OCI-LY7 (cell line): ENCODE measurements around the gene RAD51B. TPM values are rescaled to one million over a fixed set of nuclear protein-coding genes. Genes with fewer than 3 reads are reported as not detected.

ENCODE experiments used
- BruUV-seq: library from RNA; stranded (reverse); fragments of 400-500 nt; replicated peaks from 2 replicates; lab custom pipeline; 2021; lab: Mats Ljungman, UMichigan
- CTCF ChIA-PET: fragments of 300-600 bp; sonication (Branson Sonifier 250); formaldehyde crosslinking; loops from one replicate; lab custom pipeline; 2022; ENCODE audit warnings: antibody characterized with exemption; ENCODE audit not compliant: unreplicated experiment; lab: Charles Lee
- POLR2A ChIA-PET: fragments of 300-600 bp; sonication (Branson Sonifier 250); formaldehyde crosslinking; loops from one replicate; lab custom pipeline; 2022; ENCODE audit warnings: antibody characterized with exemption; lab: Charles Lee
- DNase-seq: peaks from one replicate; pipeline ENCODE4 v3.0.0-alpha.2; 2015; ENCODE audit warnings: low spot score
- H2AFZ ChIP-seq: fragments of 200-600 bp; sonication (generic), shearing (Covaris generic); 2 replicates; pipeline ENCODE4 v1.6.1; 2014; ENCODE audit warnings: mild to moderate bottlenecking, antibody characterized with exemption, low read length, moderate library complexity
- H3K27ac ChIP-seq: fragments of 200-600 bp; sonication (generic); 2 replicates; pipeline ENCODE4 v1.5.1; 2014; ENCODE audit warnings: mixed run types, low read depth, mild to moderate bottlenecking, moderate library complexity, low read length, inconsistent platforms; ENCODE audit not compliant: poor library complexity, severe bottlenecking
- H3K36me3 ChIP-seq: fragments of 200-600 bp; sonication (generic); 2 replicates; pipeline ENCODE4 v1.6.1; 2014; ENCODE audit warnings: mild to moderate bottlenecking, antibody characterized with exemption, low read length, moderate library complexity, mixed read lengths; ENCODE audit not compliant: insufficient read depth
- H3K4me1 ChIP-seq: fragments of 200-600 bp; sonication (generic); 2 replicates; pipeline ENCODE4 v1.5.1; 2014; ENCODE audit warnings: mild to moderate bottlenecking, low read length; ENCODE audit not compliant: insufficient read depth, poor library complexity, severe bottlenecking
- H3K4me2 ChIP-seq: fragments of 200-600 bp; sonication (generic); 2 replicates; pipeline ENCODE4 v1.6.1; 2014; ENCODE audit warnings: mild to moderate bottlenecking, low read length
- H3K4me3 ChIP-seq: fragments of 200-600 bp; sonication (generic); 2 replicates; pipeline ENCODE4 v1.5.1; 2014; ENCODE audit warnings: mild to moderate bottlenecking, low read depth, low read length; ENCODE audit not compliant: poor library complexity, severe bottlenecking
- H3K79me2 ChIP-seq: fragments of 200-600 bp; sonication (generic); 2 replicates; pipeline ENCODE4 v1.6.1; 2016; ENCODE audit warnings: low read depth, mild to moderate bottlenecking, low read length, moderate library complexity, mixed read lengths; ENCODE audit not compliant: insufficient read depth
- H3K9me2 ChIP-seq: fragments of 200-600 bp; sonication (generic); 2 replicates; pipeline ENCODE4 v1.6.1; 2016; ENCODE audit warnings: mild to moderate bottlenecking, low read length, mixed read lengths; ENCODE audit not compliant: insufficient read depth
- H3K9me3 ChIP-seq: fragments of 200-600 bp; sonication (generic); 2 replicates; pipeline ENCODE4 v1.6.1; 2014; ENCODE audit warnings: mild to moderate bottlenecking, mixed run types, low read length, mixed read lengths
- H4K20me1 ChIP-seq: fragments of 200-600 bp; sonication (generic); 2 replicates; pipeline ENCODE4 v1.6.1; 2014; ENCODE audit warnings: mild to moderate bottlenecking, antibody characterized with exemption, low read length, moderate library complexity, mixed read lengths; ENCODE audit not compliant: insufficient read depth
- EZH2phosphoT487 ChIP-seq: fragments of 200-600 bp; sonication (generic); IDR thresholded peaks from 2 replicates; pipeline ENCODE4 v1.6.1; 2018; ENCODE audit warnings: low read depth, borderline replicate concordance, mild to moderate bottlenecking, mixed run types, antibody characterized with exemption, low read length, moderate library complexity, mixed read lengths
- intact Hi-C: fragments of 100-400 bp; cut with micrococcal nuclease; formaldehyde crosslinking; loops from one replicate; pipeline ENCODE4 v1.10.0; 2022; ENCODE audit not compliant: unreplicated experiment
- total RNA-seq, 2 experiments: library from RNA; depleted of rRNA in 1 of 2; stranded (reverse); fragments of >200 nt in 1 of 2; shearing (Covaris generic) in 1 of 2; gene quantifications; 2 replicates each; pipeline ENCODE4 v1.2.3, GENCODE V29; 2014 to 2022
- TF ChIP-seq, protein P1 (sequence below): fragments of 200-600 bp; sonication (generic); conservative IDR thresholded peaks from 2 replicates; pipeline ENCODE4 v1.5.1; 2014; ENCODE audit warnings: mild to moderate bottlenecking, antibody characterized with exemption, low read length, moderate library complexity, mixed read lengths

Gene RAD51B
- total RNA-seq, 2 experiments from 2014 or later, result 41.4 to 89.9 TPM

DNA sequence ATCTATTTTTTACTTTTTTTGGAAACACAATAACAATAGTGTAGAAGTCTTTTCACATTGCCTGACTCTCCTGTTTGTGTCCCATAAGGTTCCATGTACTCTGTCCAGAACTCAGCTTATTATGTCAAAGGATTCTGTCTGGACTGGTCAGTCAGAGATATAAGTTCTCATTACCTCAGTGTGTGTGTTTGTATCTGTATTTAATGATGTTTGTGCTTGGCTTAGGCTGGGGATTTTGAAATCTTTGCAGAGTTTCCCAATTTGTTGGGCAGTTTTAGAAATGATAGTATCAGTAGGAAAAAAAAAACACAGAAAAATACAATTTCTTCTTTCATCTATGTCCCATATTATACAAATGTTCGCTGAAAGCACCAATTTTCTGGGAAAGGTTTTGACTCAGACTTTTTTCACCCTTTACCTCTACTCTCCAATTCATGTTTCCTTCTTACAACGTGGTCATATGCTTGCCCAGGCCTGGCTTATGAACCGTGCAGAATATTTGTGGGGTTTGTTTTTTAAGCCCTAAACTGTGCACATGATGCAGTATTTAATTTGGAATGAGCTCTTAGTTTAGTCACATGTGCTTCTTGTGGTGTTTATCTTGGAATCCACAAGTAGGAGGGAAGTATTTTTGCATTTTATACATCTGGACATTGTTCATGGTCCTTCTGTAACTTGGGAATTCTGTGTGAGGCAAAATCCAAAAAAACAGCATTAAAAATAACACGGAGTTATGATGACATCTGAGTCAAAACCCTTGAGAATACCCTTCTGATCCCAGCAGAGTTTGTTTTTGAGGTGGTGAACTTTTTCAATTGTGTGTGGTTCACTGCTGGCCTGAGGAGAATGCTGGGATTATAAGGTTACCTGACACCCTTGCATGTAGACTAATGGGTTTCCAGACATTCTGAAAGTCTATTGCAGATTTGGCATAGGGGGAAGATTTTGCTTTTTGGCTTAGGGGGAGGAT is 121.2 kb downstream of the RAD51B start:
- ChIA-PET CTCF (no interaction called here), POLR2A (no interaction called here)
- TF ChIP-seq EZH2phosphoT487, result no peak
- TF ChIP-seq, protein P1, sequence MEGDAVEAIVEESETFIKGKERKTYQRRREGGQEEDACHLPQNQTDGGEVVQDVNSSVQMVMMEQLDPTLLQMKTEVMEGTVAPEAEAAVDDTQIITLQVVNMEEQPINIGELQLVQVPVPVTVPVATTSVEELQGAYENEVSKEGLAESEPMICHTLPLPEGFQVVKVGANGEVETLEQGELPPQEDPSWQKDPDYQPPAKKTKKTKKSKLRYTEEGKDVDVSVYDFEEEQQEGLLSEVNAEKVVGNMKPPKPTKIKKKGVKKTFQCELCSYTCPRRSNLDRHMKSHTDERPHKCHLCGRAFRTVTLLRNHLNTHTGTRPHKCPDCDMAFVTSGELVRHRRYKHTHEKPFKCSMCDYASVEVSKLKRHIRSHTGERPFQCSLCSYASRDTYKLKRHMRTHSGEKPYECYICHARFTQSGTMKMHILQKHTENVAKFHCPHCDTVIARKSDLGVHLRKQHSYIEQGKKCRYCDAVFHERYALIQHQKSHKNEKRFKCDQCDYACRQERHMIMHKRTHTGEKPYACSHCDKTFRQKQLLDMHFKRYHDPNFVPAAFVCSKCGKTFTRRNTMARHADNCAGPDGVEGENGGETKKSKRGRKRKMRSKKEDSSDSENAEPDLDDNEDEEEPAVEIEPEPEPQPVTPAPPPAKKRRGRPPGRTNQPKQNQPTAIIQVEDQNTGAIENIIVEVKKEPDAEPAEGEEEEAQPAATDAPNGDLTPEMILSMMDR, result no peak
- Histone ChIP-seq H4K20me1 (no peaks in the 10 kb centered on the region), H3K27ac (no peak overlapping the region), H3K36me3 (no peaks in the 10 kb centered on the region), H3K4me1 (no peaks in the 10 kb centered on the region), H3K4me3 (no peak overlapping the region), H3K9me3 (no peaks in the 10 kb centered on the region), H3K4me2 (no peak overlapping the region), H2AFZ (no peak overlapping the region), H3K9me2 (no peaks in the 10 kb centered on the region), H3K79me2 (no peaks in the 10 kb centered on the region)
- intact Hi-C loops, result loop anchor here (5.0 kb wide), 2 partner anchors 103 to 902 kb away; no protein-coding TSS in a partner anchor
- BruUV-seq, result no TSS peak
- no peak for DNase-seq

DNA sequence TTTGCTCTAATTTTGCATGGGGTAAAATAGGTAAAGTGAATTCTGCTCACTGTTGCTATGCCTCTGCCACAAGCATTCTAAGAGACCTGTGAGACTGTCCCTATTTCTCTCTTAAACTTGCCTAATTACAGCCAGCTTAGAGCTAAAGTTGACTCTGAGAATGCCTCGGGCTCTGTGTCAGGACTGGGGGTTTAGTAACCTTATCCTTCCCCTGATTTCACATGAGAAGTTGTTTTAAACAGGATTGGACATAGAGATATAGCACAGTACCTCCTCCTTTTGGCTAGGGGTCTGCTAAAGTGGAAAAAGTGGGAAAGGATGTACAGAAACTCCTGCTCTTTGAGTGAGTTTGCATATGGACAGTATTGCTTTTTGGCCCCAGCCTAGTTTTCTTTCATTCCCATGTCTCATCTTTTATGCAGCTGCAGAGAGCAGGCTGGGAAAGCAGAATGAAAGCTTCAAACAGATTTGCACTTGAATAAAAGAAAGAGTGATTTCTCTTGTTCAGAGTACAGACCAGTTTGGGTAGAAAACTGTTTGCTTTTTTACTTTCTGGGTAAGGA is 122.0 kb downstream of the RAD51B start:
- Histone ChIP-seq H3K9me3 (no peaks in the 10 kb centered on the region), H3K9me2 (no peaks in the 10 kb centered on the region), H3K79me2 (no peaks in the 10 kb centered on the region), H3K27ac (no peak overlapping the region), H4K20me1 (no peaks in the 10 kb centered on the region), H3K4me2 (no peak overlapping the region), H3K4me3 (no peak overlapping the region), H3K4me1 (no peaks in the 10 kb centered on the region), H2AFZ (no peak overlapping the region), H3K36me3 (no peaks in the 10 kb centered on the region)
- TF ChIP-seq, protein P1, result no peak
- no peak for TF ChIP-seq EZH2phosphoT487
- no peak for DNase-seq
- CTCF ChIA-PET, result no interaction called here
- intact Hi-C loops, result loop anchor here (2.0 to 5.0 kb wide), 3 partner anchors 104 to 901 kb away; no protein-coding TSS in a partner anchor
- BruUV-seq, result no TSS peak
- POLR2A ChIA-PET, result no interaction called here
